ENCODE measurements around the gene DYNC1I1.
A peak's percentile ranks its signal among the peaks of the same experiment; 100 is the strongest.

The DYNC1I1 gene

DNA sequence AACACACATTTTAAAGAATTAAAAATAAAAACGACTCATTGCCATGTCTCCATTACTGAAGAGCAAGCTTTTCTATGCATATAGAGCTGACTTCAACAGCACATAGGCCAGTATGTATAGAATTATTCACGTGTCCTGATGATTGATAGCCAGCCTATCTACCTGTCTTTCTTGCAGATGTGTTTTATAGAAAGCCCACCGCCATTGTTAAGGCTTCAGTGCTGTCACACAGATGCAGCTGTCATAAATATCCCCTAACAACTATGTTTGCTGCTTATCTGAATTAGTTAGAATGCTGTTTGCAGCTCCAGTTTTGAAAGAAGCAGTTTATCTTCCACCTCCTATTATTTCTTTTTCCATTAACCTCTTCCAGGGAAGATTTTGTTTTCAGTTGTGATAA is 313.6 kb downstream of the DYNC1I1 start:
- no peak for DNase-seq

DNA sequence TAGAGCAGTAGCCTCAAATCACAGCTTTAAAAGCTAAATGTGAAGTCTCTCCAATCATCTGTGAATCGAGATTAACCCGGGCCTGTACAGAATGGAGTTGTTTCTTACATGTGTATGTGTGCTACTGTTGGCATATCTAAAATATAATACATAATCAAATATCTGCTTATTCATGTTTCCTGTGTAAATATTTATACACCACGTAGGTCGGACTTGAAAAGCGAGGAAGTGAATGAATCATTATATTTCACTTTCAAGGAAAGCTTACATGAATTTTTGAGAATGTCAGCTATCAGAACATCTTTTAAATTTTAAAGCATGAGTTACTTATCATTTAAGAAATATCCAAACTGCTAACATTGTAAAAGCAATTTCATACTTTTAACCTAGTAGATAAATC is 316.2 kb downstream of the DYNC1I1 start:
- no peak for DNase-seq

DNA sequence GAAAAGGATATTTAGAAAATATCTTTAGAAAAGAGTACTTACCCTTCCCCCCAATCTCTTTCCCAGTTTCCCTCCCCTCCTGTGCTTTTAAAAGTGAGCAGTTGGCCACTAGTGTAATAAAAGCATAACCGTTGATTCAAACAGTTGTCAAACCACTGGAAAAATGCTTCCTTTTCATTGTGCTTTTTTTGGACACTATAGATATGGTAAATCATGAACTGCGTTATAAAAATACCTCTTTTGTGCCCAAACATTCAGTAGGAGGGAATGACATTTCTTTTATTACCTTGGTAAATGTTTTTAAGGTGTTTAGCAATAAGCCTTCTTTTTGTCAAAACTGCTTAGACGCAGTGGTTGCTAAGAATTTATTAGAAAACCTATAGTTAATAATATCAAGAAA is 317.2 kb downstream of the DYNC1I1 start:
- no peak for DNase-seq

DNA sequence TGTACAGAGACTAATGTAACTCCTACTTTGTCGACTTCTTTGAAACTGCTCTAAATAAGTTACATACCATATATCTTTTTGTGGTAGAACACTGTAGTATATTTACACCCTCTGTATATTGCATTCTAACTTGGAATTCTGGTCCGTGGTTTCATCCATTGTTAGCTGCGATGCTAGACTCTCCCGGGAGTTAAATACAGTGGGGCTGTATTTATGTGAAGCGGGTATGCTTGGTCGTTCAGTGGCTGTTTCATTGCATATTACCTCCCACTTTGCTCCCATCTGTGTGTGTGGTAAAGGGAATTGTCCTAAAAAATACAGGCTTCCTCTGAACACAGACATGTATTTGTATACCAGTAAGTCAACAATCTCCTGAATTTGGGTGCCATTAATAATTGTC is 318.4 kb downstream of the DYNC1I1 start:
- DNase-seq = no peak

DNA sequence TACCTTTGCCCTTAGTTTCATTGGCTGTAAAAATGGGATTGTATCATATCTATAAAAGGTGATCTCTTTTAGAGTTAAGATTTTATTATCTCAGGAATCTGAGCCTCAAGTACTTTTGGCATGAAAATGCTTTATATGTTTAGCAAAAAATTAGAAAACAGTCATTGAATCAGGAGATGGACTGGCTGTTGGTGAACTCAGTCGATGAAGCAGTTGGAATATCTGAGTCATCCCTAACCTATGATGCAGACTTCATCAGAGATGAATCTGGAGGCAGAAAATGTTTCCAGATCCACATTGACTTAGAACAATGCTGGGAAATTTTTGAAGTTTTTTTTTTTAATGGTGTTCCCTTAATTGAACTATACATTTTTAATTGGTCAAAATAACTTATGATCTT is 321.1 kb downstream of the DYNC1I1 start:
- peak; percentile 71 for DNase-seq

DNA sequence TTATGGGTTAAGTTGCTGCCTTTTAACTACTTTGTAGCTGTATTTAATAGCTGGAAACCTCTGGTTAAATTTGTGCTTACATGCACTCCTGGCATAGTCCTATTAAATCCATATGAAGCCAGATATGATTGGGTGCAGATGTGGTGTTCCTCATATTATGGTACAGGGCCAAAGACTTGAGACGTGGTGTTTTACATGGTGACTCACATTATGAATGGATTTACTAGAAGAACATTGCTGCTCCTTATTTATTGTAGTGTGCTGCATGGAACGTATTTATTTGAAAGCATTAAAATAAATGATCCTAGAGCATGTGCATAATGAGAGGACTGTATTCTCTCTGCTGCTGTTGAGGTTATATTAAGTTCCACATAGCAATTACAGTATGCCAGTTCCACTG is 325.5 kb downstream of the DYNC1I1 start:
- peak; percentile 61 for DNase-seq

DNA sequence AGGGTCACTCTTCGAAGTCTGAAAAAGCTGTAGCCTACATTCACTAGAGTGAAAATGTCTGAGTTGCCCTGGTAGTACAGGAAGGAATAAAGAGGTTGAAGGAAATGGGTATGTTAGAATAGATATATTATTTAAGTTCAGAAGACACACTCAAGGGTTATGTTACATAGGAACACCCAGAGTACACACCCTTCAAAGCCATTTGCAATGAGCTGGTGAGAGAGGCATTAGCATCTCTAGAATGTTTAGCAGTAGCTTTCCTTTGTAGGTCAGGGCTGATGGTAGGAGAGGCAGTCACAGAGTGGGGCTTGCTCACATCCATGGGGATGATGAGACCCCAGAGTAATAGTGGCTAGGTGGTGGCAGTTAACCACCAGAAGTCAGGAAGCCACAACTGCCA is 328.4 kb downstream of the DYNC1I1 start:
- DNase-seq = no peak

DNA sequence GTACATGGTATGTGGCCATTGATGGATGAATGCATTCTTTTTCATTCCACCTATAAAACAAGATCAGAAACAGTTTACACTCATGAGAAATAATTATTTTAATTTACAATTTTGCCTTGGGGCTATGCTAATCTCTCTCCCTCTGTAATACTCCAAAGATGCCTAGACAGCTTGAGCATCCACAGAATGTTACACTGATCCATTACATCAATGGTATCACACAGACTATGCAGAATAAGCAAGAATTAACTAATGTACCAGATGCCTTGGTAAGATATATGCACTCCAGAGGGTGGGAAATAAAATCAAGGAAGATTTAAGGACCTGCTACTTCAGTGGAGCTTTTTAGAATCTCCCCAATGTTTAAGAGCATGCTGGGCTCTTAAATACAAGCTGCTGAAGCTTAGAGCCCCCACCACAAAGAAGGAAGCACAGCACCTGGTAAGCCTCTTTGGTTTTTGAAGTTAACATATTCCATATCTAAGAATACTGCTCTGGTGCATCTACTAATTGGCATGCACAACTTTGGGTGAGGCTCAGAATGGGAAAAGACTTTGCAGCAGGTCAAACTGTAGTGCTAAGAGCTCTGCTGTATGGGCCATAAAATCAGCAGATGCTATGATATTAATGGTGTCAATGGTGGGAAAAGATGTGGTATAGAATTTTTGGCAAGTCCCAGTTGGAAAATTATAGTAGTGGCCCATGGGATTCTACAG is 329.9 kb downstream of the DYNC1I1 start:
- no peak for DNase-seq

DNA sequence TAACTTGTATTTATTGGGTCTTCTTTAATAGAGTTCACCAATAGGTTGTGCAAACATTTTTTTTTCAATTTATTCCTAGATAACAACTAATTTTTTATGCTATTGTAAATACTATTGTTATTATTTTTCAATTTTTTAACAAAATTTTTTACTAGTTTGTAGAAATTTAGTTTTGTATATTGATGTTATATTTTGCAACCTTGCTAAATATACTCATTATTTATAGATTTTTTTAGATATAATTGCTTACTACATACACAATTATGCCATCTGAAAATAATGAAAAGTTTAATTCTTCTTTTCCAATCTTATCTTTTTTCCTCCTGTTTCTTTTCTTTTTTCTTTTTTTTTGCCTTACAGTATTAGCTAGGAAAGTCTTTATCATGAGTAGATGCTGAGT is 332.6 kb downstream of the DYNC1I1 start:
- no peak for DNase-seq

DNA sequence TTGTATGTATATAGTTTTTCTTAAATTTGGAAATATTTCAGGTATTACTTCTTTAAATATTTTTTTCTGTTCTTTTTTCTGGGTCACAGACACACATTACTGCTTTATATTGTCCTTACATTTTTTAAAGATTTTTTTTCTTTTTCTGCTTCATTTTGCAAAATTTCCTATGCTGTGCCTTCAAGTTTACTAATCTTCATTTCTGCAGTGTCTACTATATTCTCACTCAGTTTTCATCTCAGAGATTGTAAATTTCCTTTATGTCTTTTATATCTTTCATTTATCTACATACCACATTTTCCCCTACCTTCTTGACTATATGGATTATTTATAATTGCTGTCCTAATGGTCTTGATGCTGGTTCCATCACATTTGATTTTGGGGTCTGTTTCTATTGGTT is 339.1 kb downstream of the DYNC1I1 start:
- no peak for DNase-seq

DNA sequence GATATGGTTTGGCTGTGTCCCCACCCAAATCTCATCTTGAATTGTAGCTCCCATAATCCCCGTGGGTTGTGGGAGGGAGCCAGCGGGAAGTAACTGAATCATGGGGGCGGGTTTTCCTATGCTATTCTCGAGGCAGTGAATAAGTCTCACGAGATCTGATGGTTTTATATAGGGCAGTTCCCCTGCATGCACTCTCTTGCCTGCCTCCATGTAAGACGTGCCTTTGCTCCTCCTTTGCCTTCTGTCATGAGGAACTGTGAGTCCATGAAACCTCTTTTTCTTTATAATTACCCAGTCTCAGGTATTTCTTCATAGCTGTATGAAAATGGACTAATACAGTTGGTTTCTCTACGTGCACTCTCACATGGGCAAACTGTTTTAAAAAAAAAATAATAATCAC is 341.8 kb downstream of the DYNC1I1 start:
- no peak for DNase-seq

DNA sequence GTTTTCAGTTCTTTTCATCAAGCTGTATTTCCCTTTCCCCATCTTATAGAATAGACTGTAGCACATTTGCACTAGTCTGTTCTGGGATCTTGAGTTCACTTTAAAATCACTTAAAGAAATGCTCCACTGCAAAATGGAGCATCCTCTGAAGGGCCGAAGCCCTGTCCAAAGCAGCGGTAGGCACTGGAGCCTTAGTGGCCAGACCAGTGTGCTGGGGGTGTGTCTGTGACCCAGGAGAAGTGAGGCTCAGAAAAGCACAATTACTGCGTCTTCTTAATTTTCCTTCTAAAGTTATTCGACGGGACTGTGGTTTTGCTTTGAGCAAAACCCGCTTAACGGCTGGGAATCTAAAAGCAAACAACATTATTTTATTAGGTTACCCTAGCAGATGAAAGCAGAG is 343.8 kb downstream of the DYNC1I1 start:
- no peak for DNase-seq

DNA sequence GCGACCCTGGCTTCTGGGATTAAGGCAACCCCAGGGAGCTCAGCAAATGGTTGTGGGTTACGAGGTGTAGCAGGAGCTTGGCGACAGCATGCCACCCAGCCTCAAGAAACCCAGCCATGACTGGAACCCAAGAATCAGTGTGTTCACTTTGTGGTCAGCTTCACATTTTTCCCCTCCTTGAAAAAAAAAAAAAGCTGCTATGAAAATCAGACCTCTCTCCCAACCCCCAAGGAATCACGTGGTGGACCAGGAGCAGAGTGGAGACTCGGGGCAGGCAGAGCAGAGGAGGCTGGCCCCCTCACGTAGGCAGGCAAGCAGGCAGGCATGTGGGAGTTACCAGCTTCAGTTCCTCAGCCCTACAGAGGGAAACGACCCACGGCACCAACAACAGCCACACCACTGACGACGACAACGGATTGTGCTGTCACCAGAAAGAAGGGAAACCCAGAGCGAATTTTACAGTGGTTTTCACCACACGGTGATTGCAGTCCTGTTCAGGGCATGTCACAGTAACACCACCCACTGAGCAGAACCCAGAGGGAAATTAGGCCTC is 346.2 kb downstream of the DYNC1I1 start:
- DNase-seq = peak; percentile 44

DNA sequence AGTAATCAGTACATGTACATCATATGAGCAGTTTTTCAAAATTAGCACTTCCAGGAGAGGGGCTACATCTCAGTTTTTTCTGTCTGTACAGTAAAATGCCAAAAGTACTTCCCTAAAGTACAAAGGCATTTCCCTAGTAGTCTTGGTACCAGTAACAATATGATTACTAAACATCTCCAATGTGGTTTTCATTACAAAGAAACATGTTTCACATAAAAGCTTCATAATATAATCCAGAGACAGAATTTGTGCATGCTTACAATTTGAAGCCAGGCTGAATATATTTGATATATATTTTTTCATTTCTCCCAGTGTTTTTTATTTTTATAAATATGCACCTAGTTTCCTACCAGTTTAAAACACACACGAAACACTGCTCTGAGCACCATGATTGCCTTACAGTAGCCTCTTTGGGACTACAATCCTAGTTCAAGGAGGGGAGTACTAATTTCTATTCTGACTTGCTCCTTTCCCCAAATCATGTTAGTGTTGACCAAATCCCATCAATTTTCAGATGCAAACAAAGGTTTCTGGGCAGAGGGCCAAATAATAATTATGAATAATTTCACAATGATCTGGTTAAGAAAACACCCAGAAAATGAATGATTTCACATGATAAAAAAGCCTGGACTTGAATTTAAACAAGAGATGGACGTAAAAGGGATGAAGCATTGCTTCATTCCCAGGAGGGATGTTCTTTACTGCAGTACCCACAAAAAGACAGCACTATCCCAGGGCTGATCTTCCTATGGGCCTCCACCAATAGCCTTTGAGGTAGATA is 348.3 kb downstream of the DYNC1I1 start:
- DNase-seq = peak; percentile 18

DNA sequence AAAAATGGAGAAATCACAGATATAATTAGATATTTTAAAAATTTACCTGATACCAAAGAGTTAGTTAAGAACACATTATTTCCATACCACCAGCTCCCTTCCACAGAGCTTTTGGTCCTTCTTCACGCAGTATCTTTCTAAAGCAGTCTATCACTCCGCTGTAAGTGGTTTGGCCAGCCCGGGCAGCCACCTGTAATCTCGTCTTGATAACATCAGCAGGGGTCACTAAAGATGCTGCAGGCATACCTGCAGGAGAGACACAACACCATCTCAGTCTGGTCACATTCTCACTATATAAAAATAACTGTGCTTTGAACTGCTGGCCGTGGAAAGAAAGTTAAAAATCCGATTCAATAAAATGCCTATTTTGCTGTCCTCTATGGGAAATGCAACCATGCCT is 349.4 kb downstream of the DYNC1I1 start:
- DNase-seq = no peak

DNA sequence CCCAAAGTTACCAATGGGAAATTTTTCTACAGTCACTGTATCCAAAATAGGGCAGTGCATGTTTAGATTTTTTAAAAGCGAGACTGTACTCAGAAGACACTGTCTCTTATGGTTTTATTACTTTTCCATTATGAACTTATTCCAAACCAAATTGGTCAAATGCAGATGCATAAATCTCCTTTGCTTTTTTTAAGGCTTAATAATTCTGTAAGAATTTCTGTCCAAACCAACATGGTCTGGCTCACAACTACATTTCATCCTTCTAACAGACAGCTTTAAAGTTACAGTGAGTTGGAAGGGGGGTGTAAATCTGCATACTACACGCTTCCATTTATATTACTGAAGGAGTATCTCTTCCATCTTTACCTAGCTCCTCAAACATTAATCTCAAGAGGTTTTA is 350.4 kb downstream of the DYNC1I1 start:
- no peak for DNase-seq

DNA sequence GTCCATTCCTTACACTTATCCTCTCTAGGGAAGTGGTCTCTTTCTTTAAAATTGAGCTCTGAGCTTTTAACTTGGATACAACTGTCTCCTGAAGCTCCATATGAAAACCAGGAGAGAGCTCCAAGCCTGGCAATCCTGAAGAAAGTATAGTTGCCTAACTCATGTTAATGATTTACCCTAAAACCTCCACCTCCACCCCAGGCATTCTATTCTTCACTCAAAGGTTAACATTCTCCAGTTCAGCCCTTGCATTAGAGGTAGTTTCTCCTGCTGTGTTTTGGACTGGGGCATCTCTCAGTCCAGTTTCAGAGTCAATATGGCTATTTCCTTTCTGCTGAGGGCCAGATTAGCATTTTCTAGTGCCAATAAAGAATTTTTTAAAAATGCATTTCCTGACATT is 354.0 kb downstream of the DYNC1I1 start:
- DNase-seq = no peak

DNA sequence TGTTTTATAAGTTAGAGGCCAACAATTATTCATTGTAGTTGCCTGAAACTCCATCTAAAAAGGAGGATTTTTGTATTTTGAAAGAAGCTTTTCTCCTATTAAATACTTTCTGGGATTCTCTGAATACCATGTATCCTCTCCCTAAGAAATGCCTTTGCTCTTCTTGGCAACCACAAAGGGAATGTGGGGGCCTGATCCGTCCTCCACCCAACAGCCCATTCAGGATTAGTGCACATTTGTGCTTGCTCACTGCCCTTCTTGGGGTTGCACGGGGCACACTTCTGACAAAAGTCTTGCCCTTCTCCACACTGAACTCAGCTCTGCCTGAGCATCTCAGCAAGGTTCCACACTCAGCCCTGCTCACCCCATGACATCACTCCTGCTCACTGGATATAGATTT is 355.4 kb downstream of the DYNC1I1 start:
- DNase-seq = peak; percentile 15

DNA sequence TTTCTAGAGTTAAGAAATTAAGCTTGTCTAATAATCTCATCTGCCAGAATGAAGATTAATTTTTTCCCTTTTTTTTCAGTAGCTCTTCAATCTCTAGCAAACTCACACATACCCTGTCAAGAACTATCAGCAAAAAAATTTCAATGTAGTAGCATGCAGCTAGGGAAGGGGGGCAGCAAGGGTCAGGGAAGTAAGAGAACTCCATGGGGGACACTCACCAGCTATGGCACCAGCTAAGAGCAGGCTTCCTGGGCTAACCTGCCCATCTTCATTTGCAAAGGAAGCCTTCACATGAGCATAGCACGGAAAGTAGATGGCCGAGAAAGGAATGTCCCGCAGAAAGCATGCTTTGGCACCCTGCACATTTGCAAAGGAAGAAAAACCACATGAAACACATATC is 359.2 kb downstream of the DYNC1I1 start:
- no peak for DNase-seq

DNA sequence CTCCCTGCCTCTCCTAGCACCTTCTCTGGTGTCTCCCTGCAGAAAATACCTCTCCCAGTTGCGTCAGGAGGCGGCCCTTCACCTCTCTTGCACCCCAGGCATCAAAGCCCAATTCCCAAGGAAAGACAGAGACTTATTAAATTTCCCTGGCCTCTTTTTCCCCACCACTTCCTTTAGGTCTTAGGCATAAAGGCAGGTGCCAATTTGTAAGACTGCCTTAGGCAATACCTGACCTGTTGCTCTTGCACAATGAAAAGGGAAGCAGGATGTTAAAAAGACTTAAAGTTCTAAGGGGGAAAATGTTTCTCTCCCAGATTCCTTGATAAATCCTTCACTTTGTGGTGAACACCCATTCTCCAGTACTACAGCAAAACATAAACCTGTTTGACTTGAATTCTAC is 362.9 kb downstream of the DYNC1I1 start:
- DNase-seq = no peak

DNA sequence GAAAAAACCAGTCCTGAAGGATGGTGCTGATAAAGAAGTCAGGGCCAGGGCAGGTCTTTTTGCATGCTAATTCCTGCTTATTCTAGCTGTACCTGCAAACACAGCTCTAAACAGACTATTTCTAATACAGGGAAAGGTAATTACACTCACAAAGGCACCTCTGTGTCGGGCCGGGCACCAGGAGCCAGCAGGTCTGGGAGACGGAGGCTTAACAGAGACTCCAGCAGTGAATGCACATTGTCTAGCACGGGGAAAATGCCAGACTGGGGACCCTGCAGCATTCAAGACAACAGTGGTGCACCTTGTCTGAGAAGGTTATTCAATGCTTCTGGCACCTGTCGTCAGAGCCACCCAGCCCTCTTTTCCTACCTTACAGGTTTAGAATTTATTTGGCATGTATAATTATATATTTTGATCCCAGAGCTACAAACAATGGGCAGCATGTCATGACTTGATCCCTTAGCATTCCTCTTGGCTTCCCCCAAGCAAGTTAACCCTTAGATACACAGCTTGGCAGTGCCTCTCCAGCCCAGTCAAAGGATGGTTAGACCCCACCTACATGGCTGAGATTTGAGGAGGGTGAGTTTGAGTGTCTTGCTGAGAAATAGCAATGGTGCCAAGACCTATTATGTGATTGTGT is 364.4 kb downstream of the DYNC1I1 start:
- no peak for DNase-seq

DNA sequence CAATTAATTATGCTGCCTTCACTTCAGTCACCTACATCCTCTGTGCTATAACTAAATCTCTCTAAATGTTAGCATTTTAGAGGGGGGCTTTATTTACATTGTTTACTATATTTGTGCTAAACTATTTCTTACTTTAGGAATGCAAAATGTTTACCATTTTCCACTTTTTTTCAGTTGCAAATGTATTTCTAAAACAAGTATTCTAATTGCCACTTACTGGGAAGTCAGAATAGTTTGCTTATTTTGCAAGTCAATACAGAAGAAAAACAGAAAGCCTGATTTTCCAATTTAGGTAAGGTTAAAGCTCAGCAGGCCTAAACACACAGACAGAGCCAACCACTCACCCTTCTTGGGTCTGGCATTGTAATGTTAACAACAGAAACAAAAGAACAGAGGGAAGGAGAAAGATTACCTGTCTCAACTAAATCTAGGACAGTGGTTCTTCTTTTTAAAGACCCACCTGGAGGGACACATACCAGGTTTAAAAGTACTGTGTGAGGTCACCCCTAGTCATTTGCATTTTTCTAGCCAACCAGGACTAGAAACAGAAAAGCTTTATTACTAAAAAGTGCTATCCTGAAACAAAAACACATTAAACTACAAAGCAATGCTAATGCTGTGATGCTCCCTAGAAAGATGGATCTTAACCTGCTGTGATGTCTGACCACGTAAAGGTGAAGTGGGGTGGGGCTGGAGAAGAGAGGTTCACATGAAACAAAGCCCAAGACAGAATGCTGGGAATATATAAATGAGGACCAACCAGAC is 371.3 kb downstream of the DYNC1I1 start:
- DNase-seq = no peak

DNA sequence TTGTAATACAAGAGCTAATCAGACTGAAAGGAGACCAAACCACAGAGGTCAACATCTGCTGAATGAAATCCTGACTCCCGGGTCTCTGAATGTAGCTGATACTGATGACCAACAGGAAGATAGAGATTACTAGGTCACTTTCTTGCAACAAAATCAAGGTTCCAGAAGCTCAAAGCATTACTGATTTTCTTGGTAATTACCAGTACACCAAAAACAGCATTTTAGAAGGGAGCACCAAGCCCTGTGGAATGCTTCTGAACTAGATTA is 371.8 kb downstream of the DYNC1I1 start:
- no peak for DNase-seq

All from fibroblast of skin of scalp (primary cell).